GM12878 (cell line): Measurements from ENCODE around the gene KIRREL1. TPM values are rescaled to one million over a fixed set of nuclear protein-coding genes. Genes with fewer than 3 reads are reported as not detected.

Experiments
- ATAC-seq: fragments of 200-7000 bp; cut with Tn5 transposase; 3 replicates; pipeline ENCODE4 v1.9.1; 2020; ENCODE audit warnings: mild to moderate bottlenecking, moderate library complexity
- BruUV-seq: library from RNA; stranded (reverse); fragments of 400-500 nt; replicated peaks from 2 replicates; lab custom pipeline; 2021; lab: Mats Ljungman, UMichigan
- CTCF ChIA-PET: fragments of 300-600 bp; sonication (Branson Sonifier 250); formaldehyde crosslinking; extraction: SDS; loops from one replicate; lab custom pipeline; 2021; ENCODE audit warnings: inconsistent platforms; lab: Yijun Ruan, JAX
- POLR2A ChIA-PET: fragments of 350-600 bp; formaldehyde crosslinking; extraction: SDS; loops from one replicate; lab custom pipeline; 2021; ENCODE audit warnings: inconsistent platforms; lab: Charles Lee
- RAD21 ChIA-PET: fragments of 300-600 bp; sonication (Branson Sonifier 250); formaldehyde crosslinking; loops from one replicate; lab custom pipeline; 2023; ENCODE audit warnings: antibody characterized with exemption; ENCODE audit not compliant: unreplicated experiment; lab: Charles Lee
- SMC1A ChIA-PET: fragments of 300-600 bp; sonication (Branson Sonifier 250); formaldehyde crosslinking; loops from one replicate; lab custom pipeline; 2023; ENCODE audit not compliant: unreplicated experiment, uncharacterized antibody; lab: Charles Lee
- DNase-seq: peaks from one replicate; pipeline ENCODE4 v3.0.0-alpha.2; 2011; ENCODE audit warnings: low read depth, low spot score
- FAIRE-seq: peaks from 3 replicates; lab custom pipeline; 2011; peaks lifted over from hg19 to GRCh38; lab: Jason Lieb, UNC
- H2AFZ ChIP-seq: 2 replicates; pipeline ENCODE4 v1.6.0; 2011; ENCODE audit warnings: low read depth, low read length, control low read depth; ENCODE audit not compliant: control insufficient read depth
- H3K27ac ChIP-seq: 2 replicates; pipeline ENCODE4 v1.5.1; 2011; ENCODE audit warnings: control low read depth; ENCODE audit not compliant: control insufficient read depth, insufficient read depth
- H3K27me3 ChIP-seq, 2 experiments: replicated peaks in 1 of 2; 2 replicates each; pipeline versions ENCODE4 v1.6.0 to v1.6.1; 2011; ENCODE audit warnings: low read length in 1 of 2; ENCODE audit not compliant: control insufficient read depth in 2 of 2, insufficient read depth in 2 of 2
- H3K36me3 ChIP-seq, 2 experiments: 2 replicates each; pipeline ENCODE4 v1.5.1; 2011; ENCODE audit warnings: low read length in 1 of 2; ENCODE audit not compliant: control insufficient read depth in 2 of 2, insufficient read depth in 2 of 2
- H3K4me1 ChIP-seq: 2 replicates; pipeline ENCODE4 v1.6.1; 2011; ENCODE audit warnings: mild to moderate bottlenecking, low read length, moderate library complexity, mixed read lengths; ENCODE audit not compliant: control insufficient read depth, insufficient read depth
- H3K4me2 ChIP-seq: 2 replicates; pipeline ENCODE4 v1.6.0; 2011; ENCODE audit warnings: control low read depth; ENCODE audit not compliant: control insufficient read depth, insufficient read depth
- H3K4me3 ChIP-seq: fragments of 200-600 bp; sonication (generic); 2 replicates; pipeline ENCODE4 v1.5.1; 2016
- H3K79me2 ChIP-seq: 2 replicates; pipeline ENCODE4 v1.6.0; 2011; ENCODE audit warnings: low read length; ENCODE audit not compliant: control insufficient read depth, insufficient read depth
- H3K9ac ChIP-seq: 2 replicates; pipeline ENCODE4 v1.8.0; 2011; ENCODE audit warnings: low read length, control low read depth, mixed read lengths; ENCODE audit not compliant: control insufficient read depth, insufficient read depth
- H3K9me3 ChIP-seq: replicated peaks from 3 replicates; pipeline ENCODE4 v1.5.1; 2011; ENCODE audit warnings: mild to moderate bottlenecking, low read length; ENCODE audit not compliant: control insufficient read depth, insufficient read depth
- H4K20me1 ChIP-seq: 2 replicates; pipeline ENCODE4 v1.6.0; 2011; ENCODE audit not compliant: control insufficient read depth, insufficient read depth
- BHLHE40 ChIP-seq, 2 experiments: fragments of 450-650 bp in 1 of 2; IDR thresholded peaks; 2 replicates each; pipeline ENCODE4 v1.6.1; 2011 to 2017; ENCODE audit warnings: low read depth in 2 of 2, borderline replicate concordance in 1 of 2, improper control_type of control experiment in 1 of 2, low read length in 1 of 2, mild to moderate bottlenecking in 1 of 2
- EGR1 ChIP-seq, 2 experiments: IDR thresholded peaks; 1 replicate in 1 of 2; 2 replicates in 1 of 2; pipeline ENCODE4 v1.6.1; 2011 to 2012; ENCODE audit warnings: low read depth in 2 of 2, low read length in 2 of 2, borderline replicate concordance in 1 of 2, mild to moderate bottlenecking in 1 of 2, moderate library complexity in 1 of 2
- IKZF1 ChIP-seq: fragments of 450-650 bp; conservative IDR thresholded peaks from 2 replicates; pipeline ENCODE4 v1.6.1; 2017; ENCODE audit warnings: antibody characterized with exemption, mild to moderate bottlenecking
- NR2C1 ChIP-seq: fragments of 450-650 bp; IDR thresholded peaks from 2 replicates; pipeline ENCODE4 v1.6.1; 2017; ENCODE audit warnings: antibody characterized with exemption, mild to moderate bottlenecking, moderate library complexity
- SREBF1 ChIP-seq: IDR thresholded peaks from 2 replicates; pipeline ENCODE4 v1.6.1; 2012; ENCODE audit warnings: mild to moderate bottlenecking, low read length
- WGBS: methylation state at CpG from one replicate; pipeline ENCODE4 v1.1.6; 2016; ENCODE audit warnings: low lambda C conversion rate; ENCODE audit not compliant: insufficient replicate concordance, insufficient coverage; ENCODE audit errors: missing lambda C conversion rate; 5-methylcytosine and 5-hydroxymethylcytosine counted together
- in situ Hi-C: fragments of 300-500 bp; cut with MboI; formaldehyde crosslinking; loops from 9 replicates; pipeline ENCODE4 v1.14.3; 2018; ENCODE audit warnings: mixed read lengths
- intact Hi-C: fragments of 100-400 bp; cut with micrococcal nuclease; formaldehyde crosslinking; loops from one replicate; pipeline ENCODE4 v1.14.2; 2022; ENCODE audit not compliant: unreplicated experiment
- polyA plus RNA-seq, 11 experiments: library from polyadenylated mRNA; depleted of rRNA in 4 of 11; unstranded in 6 of 11; stranded (reverse) in 5 of 11; fragments of >200 nt; fragmentation: Nextera tagmentation in 4 of 11; fragmentation: Illumina TruSeq in 1 of 11; extraction: Ambion mirVana in 4 of 11; extraction: Trizol in 1 of 11; gene quantifications; 1 replicate in 1 of 11; 2 replicates in 10 of 11; pipeline versions ENCODE4 v1.2.1 to v1.2.3, GENCODE V29; 2011 to 2016; ENCODE audit warnings: inconsistent platforms in 2 of 11, missing spikeins in 2 of 11, low read depth in 1 of 11
- total RNA-seq, 4 experiments: library from RNA; depleted of rRNA in 3 of 4; stranded (reverse); fragments of >200 nt in 3 of 4; fragmentation: Illumina TruSeq in 1 of 4; extraction: Trizol in 1 of 4; gene quantifications; 2 replicates each; pipeline versions ENCODE4 v1.2.1 to v1.2.3, GENCODE V29; 2013 to 2021
- TF ChIP-seq, protein P1 (sequence below): fragments of 450-650 bp; IDR thresholded peaks from 2 replicates; pipeline ENCODE4 v1.6.1; 2016; ENCODE audit warnings: mild to moderate bottlenecking

The KIRREL1 gene
- total and polyA plus RNA-seq, 10 of the 15 experiments (the other 5 are each of a cell fraction or from before 2014, with no cell fraction given) = 0.15 TPM; not detected in 9

DNA sequence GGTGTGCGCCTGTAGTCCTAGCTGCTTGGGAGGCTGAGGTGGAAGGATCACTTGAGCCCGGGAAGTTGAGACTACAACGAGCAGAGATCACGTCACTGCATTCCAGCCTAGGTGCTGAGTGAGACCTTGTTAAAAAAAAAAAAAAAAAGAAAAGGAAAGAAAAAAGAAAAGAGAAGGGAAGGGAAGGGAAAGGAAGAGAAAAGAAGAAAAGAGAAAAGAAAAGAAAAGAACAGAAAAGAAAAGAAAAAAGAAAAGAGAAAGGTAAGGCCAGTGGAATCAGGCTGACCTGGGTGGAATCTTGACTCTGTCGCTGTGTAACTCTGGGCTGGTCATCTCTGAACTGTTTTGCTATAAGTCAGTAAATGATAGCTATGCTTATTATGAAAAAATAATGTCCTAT is 33.7 kb upstream of the KIRREL1 start:
- H4K20me1 ChIP-seq = no peaks in the 10 kb centered on the region
- peaks cover 6 to 14% of the 10 kb centered on the region in 2 experiments; a peak in 3 of 4 replicates for H3K27me3 ChIP-seq
- no peaks in the 10 kb centered on the region for H3K79me2 ChIP-seq
- H3K4me3 ChIP-seq = no peak overlapping the region
- no peaks in the 10 kb centered on the region for H3K36me3 ChIP-seq
- H3K9me3 ChIP-seq = no peaks in the 10 kb centered on the region
- 72% methylated on average over 5 of the region's 5 CpGs for WGBS
- H3K27ac ChIP-seq = no peak overlapping the region
- H3K9ac ChIP-seq = no peak overlapping the region
- ATAC-seq (no peak), FAIRE-seq (no peak), DNase-seq (no peak)
- intact Hi-C loops (no loop called here), in situ Hi-C loops (loop anchor here (5.0 kb wide), 1 partner anchor 163 kb away; no protein-coding TSS in a partner anchor)
- CTCF ChIA-PET = interaction anchor here (0.9 to 7.2 kb wide), 6 partner anchors 10 to 268 kb away, joined by 3 to 90 read pairs (median 4); no protein-coding TSS in a partner anchor
- TF ChIP-seq BHLHE40 (IDR thresholded peaks at IDR 0.05; ENCODE audit: borderline replicate concordance in 1 of 2, low read depth in 2 of 2, low read length in 1 of 2) (no peak), NR2C1 (no peak), SREBF1 (no peak), EGR1 (IDR thresholded peaks at IDR 0.05; ENCODE audit: borderline replicate concordance in 1 of 2, low read depth in 2 of 2, low read length in 2 of 2) (no peak), IKZF1 (no peak)
- TF ChIP-seq, protein P1, sequence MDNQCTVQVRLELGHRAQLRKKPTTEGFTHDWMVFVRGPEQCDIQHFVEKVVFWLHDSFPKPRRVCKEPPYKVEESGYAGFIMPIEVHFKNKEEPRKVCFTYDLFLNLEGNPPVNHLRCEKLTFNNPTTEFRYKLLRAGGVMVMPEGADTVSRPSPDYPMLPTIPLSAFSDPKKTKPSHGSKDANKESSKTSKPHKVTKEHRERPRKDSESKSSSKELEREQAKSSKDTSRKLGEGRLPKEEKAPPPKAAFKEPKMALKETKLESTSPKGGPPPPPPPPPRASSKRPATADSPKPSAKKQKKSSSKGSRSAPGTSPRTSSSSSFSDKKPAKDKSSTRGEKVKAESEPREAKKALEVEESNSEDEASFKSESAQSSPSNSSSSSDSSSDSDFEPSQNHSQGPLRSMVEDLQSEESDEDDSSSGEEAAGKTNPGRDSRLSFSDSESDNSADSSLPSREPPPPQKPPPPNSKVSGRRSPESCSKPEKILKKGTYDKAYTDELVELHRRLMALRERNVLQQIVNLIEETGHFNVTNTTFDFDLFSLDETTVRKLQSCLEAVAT = no peak
- RAD21 ChIA-PET = no interaction called here
- no peak overlapping the region for H3K4me2 ChIP-seq
- no peak overlapping the region for H2AFZ ChIP-seq
- BruUV-seq = no TSS peak
- POLR2A ChIA-PET = no interaction called here
- peaks cover 6% of the 10 kb centered on the region for H3K4me1 ChIP-seq
- SMC1A ChIA-PET = interaction anchor here (3.1 kb wide), 1 partner anchor 165 kb away, joined by 7 read pairs; no protein-coding TSS in a partner anchor
